GM23338 (cell line): ENCODE measurements around the gene ALS2. TPM values are rescaled to one million over a fixed set of nuclear protein-coding genes. Genes with fewer than 3 reads are reported as not detected.

Experiments used
- ATAC-seq: fragments of 200-7000 bp; cut with Tn5 transposase; 3 replicates; pipeline ENCODE4 v1.9.1; 2020
- DNase-seq: peaks from one replicate; pipeline ENCODE4 v3.0.0-alpha.2; 2015; ENCODE audit warnings: low spot score
- H2AFZ ChIP-seq: fragments of 200-600 bp; sonication (generic); 2 replicates; pipeline ENCODE4 v1.8.0; 2016; ENCODE audit warnings: antibody characterized with exemption, mild to moderate bottlenecking, moderate library complexity
- H3F3A ChIP-seq: fragments of 200-600 bp; sonication (generic); replicated peaks from 2 replicates; pipeline ENCODE4 v1.8.0; 2017; ENCODE audit warnings: antibody characterized with exemption, mixed run types, low read depth
- H3K27ac ChIP-seq: fragments of 200-600 bp; sonication (generic); 2 replicates; pipeline ENCODE4 v1.6.1; 2016; ENCODE audit warnings: low read depth
- H3K27me3 ChIP-seq: fragments of 200-600 bp; sonication (generic); 2 replicates; pipeline ENCODE4 v1.8.0; 2016; ENCODE audit warnings: mild to moderate bottlenecking, mixed run types, moderate library complexity; ENCODE audit not compliant: insufficient read depth
- H3K36me3 ChIP-seq: fragments of 200-600 bp; sonication (generic); 2 replicates; pipeline ENCODE4 v1.8.0; 2016; ENCODE audit warnings: mild to moderate bottlenecking; ENCODE audit not compliant: insufficient read depth
- H3K4me1 ChIP-seq: fragments of 200-600 bp; sonication (generic); 2 replicates; pipeline ENCODE4 v1.8.0; 2016; ENCODE audit warnings: mild to moderate bottlenecking, moderate library complexity; ENCODE audit not compliant: insufficient read depth
- H3K4me2 ChIP-seq: fragments of 200-600 bp; sonication (generic); 2 replicates; pipeline ENCODE4 v1.7.1; 2017; ENCODE audit warnings: mixed run types
- H3K4me3 ChIP-seq: fragments of 200-600 bp; sonication (generic); 2 replicates; pipeline ENCODE4 v1.6.1; 2016; ENCODE audit warnings: mixed run types
- H3K79me2 ChIP-seq: fragments of 200-600 bp; sonication (generic); replicated peaks from 2 replicates; pipeline ENCODE4 v1.8.0; 2017; ENCODE audit warnings: mild to moderate bottlenecking; ENCODE audit not compliant: insufficient read depth
- H3K9me2 ChIP-seq: fragments of 200-600 bp; sonication (generic); 2 replicates; pipeline ENCODE4 v1.8.0; 2017; ENCODE audit not compliant: insufficient read depth
- H4K20me1 ChIP-seq: fragments of 200-600 bp; sonication (generic); replicated peaks from 2 replicates; pipeline ENCODE4 v1.8.0; 2017; ENCODE audit warnings: mild to moderate bottlenecking; ENCODE audit not compliant: insufficient read depth
- H3K27ac Mint-ChIP-seq: 2 replicates; pipeline ENCODE4 v1.8.0; 2020; ENCODE audit warnings: inconsistent platforms, mild to moderate bottlenecking, moderate library complexity, mixed read lengths
- H3K27me3 Mint-ChIP-seq: 3 replicates; pipeline ENCODE4 v1.8.0; 2022; ENCODE audit warnings: low read depth, mild to moderate bottlenecking, moderate library complexity, mixed read lengths, inconsistent platforms; ENCODE audit not compliant: insufficient read depth, poor library complexity
- H3K36me3 Mint-ChIP-seq: 3 replicates; pipeline ENCODE4 v1.8.0; 2021; ENCODE audit warnings: low read depth, mild to moderate bottlenecking, inconsistent platforms, moderate library complexity, mixed read lengths
- H3K4me1 Mint-ChIP-seq: 3 replicates; pipeline ENCODE4 v1.8.0; 2020; ENCODE audit warnings: mild to moderate bottlenecking, inconsistent platforms, mixed read lengths
- H3K4me3 Mint-ChIP-seq: 3 replicates; pipeline ENCODE4 v1.8.0; 2021; ENCODE audit warnings: moderate library complexity, mild to moderate bottlenecking, inconsistent platforms, mixed read lengths
- H3K9me3 Mint-ChIP-seq: 3 replicates; pipeline ENCODE4 v1.8.0; 2020; ENCODE audit warnings: moderate library complexity, mild to moderate bottlenecking, inconsistent platforms, mixed read lengths
- CREB1 ChIP-seq: fragments of 250-450 bp; sonication (Bioruptor Pico); IDR thresholded peaks from 2 replicates; pipeline ENCODE4 v1.5.0; 2020; ENCODE audit warnings: low read depth, mild to moderate bottlenecking, moderate library complexity
- CTCF ChIP-seq, 2 experiments: fragments of 200-600 bp in 1 of 2; sonication (generic) in 1 of 2; conservative IDR thresholded peaks; 2 replicates each; pipeline versions ENCODE4 v1.5.1 to v1.6.1; 2016 to 2017; ENCODE audit warnings: antibody characterized with exemption in 2 of 2, low read depth in 2 of 2, mild to moderate bottlenecking in 2 of 2, moderate library complexity in 1 of 2
- ETS1 ChIP-seq: IDR thresholded peaks from 2 replicates; pipeline ENCODE4 v1.6.1; 2016; ENCODE audit warnings: antibody characterized with exemption
- EZH2 ChIP-seq: fragments of 200-600 bp; sonication (generic); IDR thresholded peaks from one replicate; pipeline ENCODE4 v1.8.0; 2017; ENCODE audit warnings: antibody characterized with exemption, mild to moderate bottlenecking, low read depth; ENCODE audit not compliant: unreplicated experiment
- EZH2phosphoT487 ChIP-seq: fragments of 200-600 bp; sonication (generic); IDR thresholded peaks from one replicate; pipeline ENCODE4 v1.8.1; 2018; ENCODE audit warnings: antibody characterized with exemption; ENCODE audit not compliant: unreplicated experiment
- JUNB ChIP-seq: IDR thresholded peaks from one replicate; pipeline ENCODE4 v1.6.1; 2016; ENCODE audit warnings: antibody characterized with exemption; ENCODE audit not compliant: unreplicated experiment
- NANOG ChIP-seq: IDR thresholded peaks from 2 replicates; pipeline ENCODE4 v1.6.1; 2016; ENCODE audit warnings: antibody characterized with exemption, borderline replicate concordance
- POLR2AphosphoS5 ChIP-seq: IDR thresholded peaks from 2 replicates; pipeline ENCODE4 v1.6.1; 2016; ENCODE audit warnings: antibody characterized with exemption, low read depth
- REST ChIP-seq: IDR thresholded peaks from one replicate; pipeline ENCODE4 v1.6.1; 2018; ENCODE audit warnings: antibody characterized with exemption; ENCODE audit not compliant: unreplicated experiment
- STAT1 ChIP-seq: IDR thresholded peaks from one replicate; pipeline ENCODE4 v1.6.1; 2016; ENCODE audit warnings: antibody characterized with exemption; ENCODE audit not compliant: unreplicated experiment
- ZNF114 ChIP-seq: fragments of 250-450 bp; sonication (Bioruptor Pico); IDR thresholded peaks from 2 replicates; pipeline ENCODE4 v1.5.0; 2020; ENCODE audit warnings: mild to moderate bottlenecking, moderate library complexity
- ZNF331 ChIP-seq: fragments of 250-450 bp; sonication (Bioruptor Pico); IDR thresholded peaks from 2 replicates; pipeline ENCODE4 v1.5.0; 2020; ENCODE audit warnings: low read depth, mild to moderate bottlenecking, moderate library complexity
- ZNF462 ChIP-seq: fragments of 250-450 bp; sonication (Bioruptor Pico); IDR thresholded peaks from 2 replicates; pipeline ENCODE4 v1.5.0; 2020; ENCODE audit warnings: mild to moderate bottlenecking, moderate library complexity
- polyA plus RNA-seq: library from polyadenylated mRNA; unstranded; fragments of >200 nt; fragmentation: Nextera tagmentation; extraction: Ambion mirVana; gene quantifications from 2 replicates; pipeline ENCODE4 v1.2.1, GENCODE V29; 2016
- total RNA-seq: library from RNA; depleted of rRNA; stranded (reverse); fragments of >200 nt; shearing (Covaris generic); gene quantifications from 2 replicates; pipeline ENCODE4 v1.2.3, GENCODE V29; 2014

The ALS2 gene
- total and polyA plus RNA-seq, 2 experiments from 2014 or later = 9.6 to 43.3 TPM

GRCh38 chr2:201730651-201731285, 50.0 kb downstream of the ALS2 start:
- peaks cover 22% of the 10 kb centered on the region for H3K36me3 Mint-ChIP-seq
- Histone ChIP-seq H3K4me3 (no peak overlapping the region), H3K27me3 (no peaks in the 10 kb centered on the region), H3F3A (no peaks in the 10 kb centered on the region), H3K9me2 (no peaks in the 10 kb centered on the region), H3K36me3 (peaks cover 11% of the 10 kb centered on the region), H3K79me2 (no peaks in the 10 kb centered on the region), H3K4me1 (no peaks in the 10 kb centered on the region), H2AFZ (no peak overlapping the region), H4K20me1 (no peaks in the 10 kb centered on the region), H3K4me2 (no peak overlapping the region), H3K27ac (no peak overlapping the region)
- H3K4me1 Mint-ChIP-seq = peaks cover 11% of the 10 kb centered on the region; the same call in 2 of the 3 replicates
- no peak; the same call in 2 of the 3 replicates for ATAC-seq
- no peaks in the 10 kb centered on the region for H3K9me3 Mint-ChIP-seq
- H3K27me3 Mint-ChIP-seq = peaks cover 3% of the 10 kb centered on the region
- TF ChIP-seq ETS1 (no peak), STAT1 (no peak), CTCF (conservative IDR thresholded peaks at IDR 0.05; ENCODE audit: low read depth in 2 of 2) (no peak), POLR2AphosphoS5 (no peak), ZNF331 (CRISPR knock-in tag) (no peak), ZNF462 (CRISPR knock-in tag) (no peak), EZH2phosphoT487 (no peak), CREB1 (CRISPR knock-in tag) (no peak), NANOG (no peak), ZNF114 (no peak), JUNB (no peak), REST (no peak), EZH2 (no peak)
- no peak overlapping the region for H3K4me3 Mint-ChIP-seq
- H3K27ac Mint-ChIP-seq = no peak overlapping the region
- DNase-seq = no peak
